ENCODE measurements around the gene RBPJL. TPM values are rescaled to one million over a fixed set of nuclear protein-coding genes. Genes with fewer than 3 reads are reported as not detected.

Gene RBPJL
- total and polyA plus RNA-seq, 2 of the 13 experiments (the other 11 are each of a cell fraction or from before 2014, with no cell fraction given), result not detected

- no peak overlapping the region for H3K4me3 ChIP-seq (replicated peaks in 1 of 3; ENCODE audit: insufficient read depth in 1 of 3, low read depth in 2 of 3, low read length in 3 of 3)
- no peaks in the 10 kb centered on the region for H3K36me3 ChIP-seq (replicated peaks in 1 of 2; ENCODE audit: control insufficient read depth in 1 of 2, insufficient read depth in 2 of 2, low read length in 2 of 2)
- POLR2A ChIA-PET, result no interaction called here
- DNase-seq (ENCODE audit: low spot score) (no peak), FAIRE-seq (no peak), ATAC-seq (no peak)
- CTCF ChIA-PET (ENCODE audit: low intra/inter-chr PET ratio, low total read pairs), result no interaction called here
- BruUV-seq (replicated peaks), result no TSS peak
- H3K4me2 ChIP-seq (ENCODE audit: low read depth, low read length), result no peak overlapping the region
- no peak for TF ChIP-seq HMGXB3 (CRISPR knock-in tag; IDR thresholded peaks at IDR 0.05; ENCODE audit: borderline replicate concordance)
- peak; percentile 100 for TF ChIP-seq ATF7 (IDR thresholded peaks at IDR 0.05)
- no peak for TF ChIP-seq ATF7 (CRISPR knock-in tag; IDR thresholded peaks at IDR 0.05)
- peak; percentile 86 for TF ChIP-seq CREB1 (IDR thresholded peaks at IDR 0.05)
- TF ChIP-seq CREB1 (CRISPR knock-in tag; IDR thresholded peaks at IDR 0.05), result no peak
- no peaks in the 10 kb centered on the region for H3K9me3 ChIP-seq (ENCODE audit: low read length)
- WGBS (ENCODE audit: low lambda C conversion rate), result 0% methylated on average over 1 of the region's 1 CpG
- H3K79me2 ChIP-seq (ENCODE audit: insufficient read depth, low read length), result no peaks in the 10 kb centered on the region
- H3K9ac ChIP-seq (ENCODE audit: insufficient read depth, low read depth, low read length), result no peak overlapping the region
- no peaks in the 10 kb centered on the region for H4K20me1 ChIP-seq (ENCODE audit: insufficient read depth, low read length)
- in situ Hi-C loops (cut with HindIII; ENCODE audit: extremely low pct_ligation_motif_present, low pct_unique_long_range_greater_than_20kb), result no loop called here
- H3K27ac ChIP-seq (ENCODE audit: extremely low read length, insufficient read depth, low read length), result no peak overlapping the region
- no peak overlapping the region for H2AFZ ChIP-seq (ENCODE audit: low read length)
- H3K27me3 ChIP-seq (ENCODE audit: control insufficient read depth in 1 of 2, insufficient read depth in 2 of 2, low read length in 2 of 2), result peaks cover 0 to 25% of the 10 kb centered on the region in 2 experiments; a peak in 3 of 5 replicates
- no peaks in the 10 kb centered on the region for H3K4me1 ChIP-seq (ENCODE audit: insufficient read depth, low read length)
- intact Hi-C loops (cut with micrococcal nuclease; ENCODE audit: unreplicated experiment), result no loop called here
Measured at GRCh38 chr20:45279992-45280391, 26.6 kb upstream of the RBPJL start.

All from HepG2 (cell line).